Heart left ventricle (tissue), 13 donors: Measurements from ENCODE around the gene FGF2.

ENCODE experiments used
- CTCF ChIP-seq, 12 donors: fragments of 200-600 bp; sonication (generic) in 4 of 12; IDR thresholded peaks; one replicate each; pipeline versions ENCODE4 v1.5.0 to v1.8.0; 2018 to 2022; ENCODE audit warnings: antibody characterized with exemption in 12 of 12, mild to moderate bottlenecking in 5 of 12
- POLR2A ChIP-seq, 2 donors: fragments of 450-650 bp; IDR thresholded peaks; one replicate each; pipeline ENCODE4 v1.6.1; 2017; ENCODE audit warnings: antibody characterized with exemption in 2 of 2, mild to moderate bottlenecking in 2 of 2, moderate library complexity in 2 of 2
- donor health status: ischemic (EF 13 %, LVEDD 7.1; RV severe dilation, severe dysfunction).
- donor health status: DM: no; HTN: yes; CAD: no.
- donor health status: DM: no; HTN: no; CAD: no.
- donor health status: ischemic (EF 25% LVEDD 6.9; RV normal size, moderate dysfunction).
- donor health status: ischemic (EF 25% LVEDD 5.7; RV mildly dilated, moderate dysfunction).
- donor health status: ischemic (EF 35%, LVEDD 5.7; RV mildly dilated, moderate dysfunction).
- donor health status: nonischemic (EF 11% LVEDD 7.7; RV severe dilation, severe dysfunction).
- donor health status: DM: yes; HTN: yes; CAD: no.
- donor health status: PGD.
- donor health status: ischemic (EF 29% LVEDD 5.4; RV normal size, mild dysfunction).
- donor health status: nonischemic (EF 23%, LVEDD 6.1; RV moderate dilation, normal function).

- TF ChIP-seq CTCF (IDR thresholded peaks at IDR 0.05) (no peak), POLR2A (IDR thresholded peaks at IDR 0.05) (no peak)
Observed at GRCh38 chr4:122832732-122833131, 6.1 kb downstream of the FGF2 start.
